Fibroblast of lung (primary cell): ENCODE results near the gene SPATA9.
"Not testable (repeated sequence)": the region's sequence is repeated elsewhere in the genome, so short reads cannot be mapped to it uniquely, and the experiment has no call there.

Experiments used
- EZH2 ChIP-seq: IDR thresholded peaks from 2 replicates; pipeline ENCODE4 v1.5.1; 2012; ENCODE audit warnings: low read length, control low read depth, mild to moderate bottlenecking; ENCODE audit errors: missing control alignments
- TF ChIP-seq, protein P1 (sequence below), 2 donors: IDR thresholded peaks in 1 of 2; conservative IDR thresholded peaks in 1 of 2; 1 replicate in 1 of 2; 2 replicates in 1 of 2; pipeline ENCODE4 v1.5.1; 2011 to 2012; ENCODE audit warnings: low read length in 2 of 2, control low read depth in 1 of 2, inconsistent platforms in 1 of 2, low read depth in 1 of 2, mild to moderate bottlenecking in 1 of 2

GRCh38 chr5:95713246-95713645, 30.5 kb upstream of the SPATA9 start:
- TF ChIP-seq EZH2, result not testable (repeated sequence)
- TF ChIP-seq, protein P1, sequence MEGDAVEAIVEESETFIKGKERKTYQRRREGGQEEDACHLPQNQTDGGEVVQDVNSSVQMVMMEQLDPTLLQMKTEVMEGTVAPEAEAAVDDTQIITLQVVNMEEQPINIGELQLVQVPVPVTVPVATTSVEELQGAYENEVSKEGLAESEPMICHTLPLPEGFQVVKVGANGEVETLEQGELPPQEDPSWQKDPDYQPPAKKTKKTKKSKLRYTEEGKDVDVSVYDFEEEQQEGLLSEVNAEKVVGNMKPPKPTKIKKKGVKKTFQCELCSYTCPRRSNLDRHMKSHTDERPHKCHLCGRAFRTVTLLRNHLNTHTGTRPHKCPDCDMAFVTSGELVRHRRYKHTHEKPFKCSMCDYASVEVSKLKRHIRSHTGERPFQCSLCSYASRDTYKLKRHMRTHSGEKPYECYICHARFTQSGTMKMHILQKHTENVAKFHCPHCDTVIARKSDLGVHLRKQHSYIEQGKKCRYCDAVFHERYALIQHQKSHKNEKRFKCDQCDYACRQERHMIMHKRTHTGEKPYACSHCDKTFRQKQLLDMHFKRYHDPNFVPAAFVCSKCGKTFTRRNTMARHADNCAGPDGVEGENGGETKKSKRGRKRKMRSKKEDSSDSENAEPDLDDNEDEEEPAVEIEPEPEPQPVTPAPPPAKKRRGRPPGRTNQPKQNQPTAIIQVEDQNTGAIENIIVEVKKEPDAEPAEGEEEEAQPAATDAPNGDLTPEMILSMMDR (conservative IDR thresholded peaks at IDR 0.05 in 1 of 2, IDR thresholded peaks at IDR 0.05 in 1 of 2; ENCODE audit: low read depth in 1 of 2, low read length in 2 of 2), result not testable (repeated sequence)
